Osteoblast (primary cell): ENCODE results near the gene TRMT2A. TPM values are rescaled to one million over a fixed set of nuclear protein-coding genes. Genes with fewer than 3 reads are reported as not detected.
"Not testable (repeated sequence)": the region's sequence is repeated elsewhere in the genome, so short reads cannot be mapped to it uniquely, and the experiment has no call there.

Source experiments
- DNase-seq: peaks from one replicate; pipeline ENCODE4 v3.0.0; 2011; ENCODE audit warnings: low spot score, mixed read lengths; ENCODE audit not compliant: insufficient read length; ENCODE audit errors: missing footprints
- H2AFZ ChIP-seq: 2 replicates; pipeline ENCODE4 v1.6.0; 2011; ENCODE audit warnings: mild to moderate bottlenecking, low read length
- H3K27ac ChIP-seq: 2 replicates; pipeline ENCODE4 v1.5.1; 2011; ENCODE audit warnings: mild to moderate bottlenecking, low read depth, low read length, moderate library complexity
- H3K27me3 ChIP-seq: 2 replicates; pipeline ENCODE4 v1.6.0; 2012; ENCODE audit warnings: mild to moderate bottlenecking, control low read depth, inconsistent platforms, low read length, moderate library complexity; ENCODE audit not compliant: insufficient read depth
- H3K36me3 ChIP-seq: 2 replicates; pipeline ENCODE4 v1.5.1; 2011; ENCODE audit warnings: mild to moderate bottlenecking, low read length, control low read depth, moderate library complexity; ENCODE audit not compliant: insufficient read depth
- H3K4me1 ChIP-seq: 2 replicates; pipeline ENCODE4 v1.5.1; 2011; ENCODE audit warnings: mild to moderate bottlenecking, low read length, control low read depth, moderate library complexity; ENCODE audit not compliant: insufficient read depth
- H3K4me2 ChIP-seq: 2 replicates; pipeline ENCODE4 v1.6.0; 2011; ENCODE audit warnings: mild to moderate bottlenecking, low read length; ENCODE audit not compliant: insufficient read depth
- H3K4me3 ChIP-seq: fragments of 200-600 bp; sonication (generic); 3 replicates; pipeline ENCODE4 v1.5.1; 2012; ENCODE audit warnings: mild to moderate bottlenecking, low read length, inconsistent platforms; ENCODE audit not compliant: insufficient read depth
- H3K79me2 ChIP-seq: 2 replicates; pipeline ENCODE4 v1.6.0; 2012; ENCODE audit warnings: mild to moderate bottlenecking, low read length, control low read depth, inconsistent platforms; ENCODE audit not compliant: insufficient read depth
- H3K9me3 ChIP-seq: 2 replicates; pipeline ENCODE4 v1.5.1; 2011; ENCODE audit warnings: low read depth, low read length, control low read depth
- H4K20me1 ChIP-seq: 2 replicates; pipeline ENCODE4 v1.6.0; 2012; ENCODE audit warnings: mild to moderate bottlenecking, low read length, control low read depth; ENCODE audit not compliant: insufficient read depth
- total RNA-seq: library from RNA; depleted of rRNA; stranded (reverse); fragments of >200 nt; gene quantifications from 2 replicates; pipeline ENCODE4 v1.2.3, GENCODE V29; 2012
- TF ChIP-seq, protein P1 (sequence below): IDR thresholded peaks from 2 replicates; pipeline ENCODE4 v1.5.1; 2011; ENCODE audit warnings: mild to moderate bottlenecking, low read depth, low read length, moderate library complexity; ENCODE audit errors: extremely low read depth

Gene TRMT2A
- total RNA-seq, 1 donor = 43.8 TPM

- Histone ChIP-seq H4K20me1 (peaks cover 9% of the 10 kb centered on the region), H3K27me3 (no peaks in the 10 kb centered on the region), H3K4me3 (no peak overlapping the region), H3K9me3 (no peaks in the 10 kb centered on the region), H3K4me1 (peaks cover 12% of the 10 kb centered on the region), H3K4me2 (no peak overlapping the region), H2AFZ (no peak overlapping the region), H3K36me3 (no peaks in the 10 kb centered on the region), H3K27ac (no peak overlapping the region), H3K79me2 (peaks cover 13% of the 10 kb centered on the region)
- TF ChIP-seq, protein P1, sequence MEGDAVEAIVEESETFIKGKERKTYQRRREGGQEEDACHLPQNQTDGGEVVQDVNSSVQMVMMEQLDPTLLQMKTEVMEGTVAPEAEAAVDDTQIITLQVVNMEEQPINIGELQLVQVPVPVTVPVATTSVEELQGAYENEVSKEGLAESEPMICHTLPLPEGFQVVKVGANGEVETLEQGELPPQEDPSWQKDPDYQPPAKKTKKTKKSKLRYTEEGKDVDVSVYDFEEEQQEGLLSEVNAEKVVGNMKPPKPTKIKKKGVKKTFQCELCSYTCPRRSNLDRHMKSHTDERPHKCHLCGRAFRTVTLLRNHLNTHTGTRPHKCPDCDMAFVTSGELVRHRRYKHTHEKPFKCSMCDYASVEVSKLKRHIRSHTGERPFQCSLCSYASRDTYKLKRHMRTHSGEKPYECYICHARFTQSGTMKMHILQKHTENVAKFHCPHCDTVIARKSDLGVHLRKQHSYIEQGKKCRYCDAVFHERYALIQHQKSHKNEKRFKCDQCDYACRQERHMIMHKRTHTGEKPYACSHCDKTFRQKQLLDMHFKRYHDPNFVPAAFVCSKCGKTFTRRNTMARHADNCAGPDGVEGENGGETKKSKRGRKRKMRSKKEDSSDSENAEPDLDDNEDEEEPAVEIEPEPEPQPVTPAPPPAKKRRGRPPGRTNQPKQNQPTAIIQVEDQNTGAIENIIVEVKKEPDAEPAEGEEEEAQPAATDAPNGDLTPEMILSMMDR = no peak
- DNase-seq = peak; percentile 58
Observed at GRCh38 chr22:20076627-20077172, 40.3 kb downstream of the TRMT2A start.

GRCh38 chr22:20071524-20071972 lies 45.5 kb downstream of the TRMT2A start:
- Histone ChIP-seq H3K27me3 (no peaks in the 10 kb centered on the region), H3K79me2 (no peaks in the 10 kb centered on the region), H2AFZ (no peak overlapping the region), H3K36me3 (no peaks in the 10 kb centered on the region), H4K20me1 (no peaks in the 10 kb centered on the region), H3K4me2 (no peak overlapping the region), H3K4me3 (no peak overlapping the region), H3K4me1 (no peaks in the 10 kb centered on the region), H3K9me3 (no peaks in the 10 kb centered on the region), H3K27ac (no peak overlapping the region)
- TF ChIP-seq, protein P1 = no peak
- no peak for DNase-seq

DNA sequence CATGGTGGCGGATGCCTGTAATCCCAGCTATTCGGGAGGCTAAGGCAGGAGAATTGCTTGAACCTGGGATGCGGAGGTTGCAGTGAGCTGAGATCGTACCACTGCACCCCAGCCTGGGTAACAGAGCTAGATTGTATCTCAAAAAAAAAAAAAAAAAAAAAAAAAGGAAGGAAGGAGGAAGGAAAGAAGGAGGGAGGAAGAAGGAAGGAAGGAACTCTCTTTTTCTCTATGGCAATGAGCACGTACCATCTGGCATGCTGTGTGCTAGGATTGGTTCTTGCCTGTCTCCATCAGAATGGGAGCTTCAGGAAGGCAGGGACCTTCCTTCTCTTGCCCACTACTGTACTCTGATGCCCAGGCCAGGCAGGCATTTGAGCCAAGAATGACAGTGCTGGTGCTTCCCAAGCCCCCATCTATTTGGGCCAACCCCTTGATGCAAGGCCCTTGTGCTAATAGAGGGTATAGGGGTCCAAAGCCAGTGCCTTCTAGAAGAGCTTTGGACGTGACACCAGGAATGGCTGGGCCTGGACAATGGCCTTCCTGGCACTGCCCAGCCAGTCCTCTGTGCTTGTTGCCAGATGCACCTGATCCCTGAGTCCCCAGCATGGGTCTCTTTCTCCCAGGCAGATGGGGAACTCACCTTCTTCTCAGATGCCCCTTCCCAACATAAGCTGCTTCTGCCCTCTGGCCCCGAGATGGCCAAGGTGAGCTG lies 47.5 kb downstream of the TRMT2A start:
- Histone ChIP-seq H3K36me3 (no peaks in the 10 kb centered on the region), H3K4me1 (no peaks in the 10 kb centered on the region), H3K27me3 (no peaks in the 10 kb centered on the region), H3K4me3 (no peak overlapping the region), H3K9me3 (no peaks in the 10 kb centered on the region), H3K4me2 (no peak overlapping the region), H3K79me2 (no peaks in the 10 kb centered on the region), H2AFZ (no peak overlapping the region), H3K27ac (no peak overlapping the region), H4K20me1 (no peaks in the 10 kb centered on the region)
- TF ChIP-seq, protein P1 = no peak
- DNase-seq = no peak

GRCh38 chr22:20068640-20069039 lies 48.4 kb downstream of the TRMT2A start:
- Histone ChIP-seq H3K27ac (no peak overlapping the region), H3K9me3 (no peaks in the 10 kb centered on the region), H3K79me2 (no peaks in the 10 kb centered on the region), H3K4me2 (no peak overlapping the region), H3K4me1 (no peaks in the 10 kb centered on the region), H4K20me1 (no peaks in the 10 kb centered on the region), H3K36me3 (peaks cover 4% of the 10 kb centered on the region), H3K27me3 (no peaks in the 10 kb centered on the region), H3K4me3 (no peak overlapping the region), H2AFZ (no peak overlapping the region)
- DNase-seq = no peak
- TF ChIP-seq, protein P1 = no peak

- not testable (repeated sequence) for H3K9me3 ChIP-seq, DNase-seq, H3K27me3 ChIP-seq, H4K20me1 ChIP-seq, H3K79me2 ChIP-seq, H3K4me1 ChIP-seq, H3K4me3 ChIP-seq, H3K4me2 ChIP-seq, H3K27ac ChIP-seq, H2AFZ ChIP-seq, H3K36me3 ChIP-seq
Observed at GRCh38 chr22:20067384-20067682, 49.7 kb downstream of the TRMT2A start.
